GM08714 (cell line): ENCODE data around the gene P2RY11.

Experiments
- H3K4me3 ChIP-seq: fragments of 200-500 bp; sonication (Bioruptor generic); 2 replicates; pipeline ENCODE4 v1.5.1; 2014; ENCODE audit warnings: mild to moderate bottlenecking, low read length, inconsistent platforms
- ZNF274 ChIP-seq: IDR thresholded peaks from 2 replicates; pipeline ENCODE4 v1.6.1; 2012; ENCODE audit warnings: mild to moderate bottlenecking, low read depth, low read length

P2RY11 gene

DNA sequence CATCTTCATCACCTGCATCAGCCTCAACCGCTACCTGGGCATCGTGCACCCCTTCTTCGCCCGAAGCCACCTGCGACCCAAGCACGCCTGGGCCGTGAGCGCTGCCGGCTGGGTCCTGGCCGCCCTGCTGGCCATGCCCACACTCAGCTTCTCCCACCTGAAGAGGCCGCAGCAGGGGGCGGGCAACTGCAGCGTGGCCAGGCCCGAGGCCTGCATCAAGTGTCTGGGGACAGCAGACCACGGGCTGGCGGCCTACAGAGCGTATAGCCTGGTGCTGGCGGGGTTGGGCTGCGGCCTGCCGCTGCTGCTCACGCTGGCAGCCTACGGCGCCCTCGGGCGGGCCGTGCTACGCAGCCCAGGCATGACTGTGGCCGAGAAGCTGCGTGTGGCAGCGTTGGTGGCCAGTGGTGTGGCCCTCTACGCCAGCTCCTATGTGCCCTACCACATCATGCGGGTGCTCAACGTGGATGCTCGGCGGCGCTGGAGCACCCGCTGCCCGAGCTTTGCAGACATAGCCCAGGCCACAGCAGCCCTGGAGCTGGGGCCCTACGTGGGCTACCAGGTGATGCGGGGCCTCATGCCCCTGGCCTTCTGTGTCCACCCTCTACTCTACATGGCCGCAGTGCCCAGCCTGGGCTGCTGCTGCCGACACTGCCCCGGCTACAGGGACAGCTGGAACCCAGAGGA, 2.6 kb downstream of the P2RY11 start:
- no peak overlapping the region for H3K4me3 ChIP-seq
- TF ChIP-seq ZNF274 = no peak

DNA sequence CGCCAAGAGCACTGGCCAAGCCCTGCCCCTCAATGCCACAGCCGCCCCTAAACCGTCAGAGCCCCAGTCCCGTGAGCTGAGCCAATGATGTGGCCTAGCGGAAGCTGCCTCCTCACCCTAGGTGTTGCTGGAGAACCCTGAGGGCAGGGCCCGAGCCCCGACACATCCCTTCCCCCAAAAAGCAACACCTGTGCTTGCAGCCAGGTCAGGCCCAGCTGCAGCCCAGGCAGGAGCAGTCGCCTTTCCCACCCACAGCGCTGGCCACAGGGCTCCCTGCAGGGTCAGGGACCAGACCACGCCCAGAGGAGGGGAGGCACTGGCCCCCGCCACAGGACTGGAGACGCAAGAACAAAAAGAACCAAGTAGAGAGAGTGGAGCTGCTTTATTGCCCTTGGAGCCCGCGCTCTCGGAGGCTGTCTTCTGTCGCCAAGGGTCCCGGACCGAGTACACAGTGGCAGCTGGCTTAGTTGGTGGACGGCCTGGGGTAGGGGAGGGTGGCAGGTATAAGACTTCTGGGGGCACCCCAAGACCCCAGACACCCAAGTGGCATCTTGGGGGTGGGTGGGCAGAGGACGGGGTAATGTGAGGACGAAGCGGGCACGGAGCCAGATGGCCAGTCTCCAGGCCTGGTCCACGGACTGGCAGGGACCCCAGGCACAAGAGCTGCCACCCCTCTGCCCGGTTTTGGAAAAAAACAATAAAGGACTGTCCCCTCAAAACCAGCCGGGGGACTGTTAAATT, 3.3 kb downstream of the P2RY11 start:
- H3K4me3 ChIP-seq = no peak overlapping the region
- no peak for TF ChIP-seq ZNF274

GRCh38 chr19:10115392-10116084, 4.0 kb downstream of the P2RY11 start:
- TF ChIP-seq ZNF274 = no peak
- H3K4me3 ChIP-seq = no peak overlapping the region

DNA sequence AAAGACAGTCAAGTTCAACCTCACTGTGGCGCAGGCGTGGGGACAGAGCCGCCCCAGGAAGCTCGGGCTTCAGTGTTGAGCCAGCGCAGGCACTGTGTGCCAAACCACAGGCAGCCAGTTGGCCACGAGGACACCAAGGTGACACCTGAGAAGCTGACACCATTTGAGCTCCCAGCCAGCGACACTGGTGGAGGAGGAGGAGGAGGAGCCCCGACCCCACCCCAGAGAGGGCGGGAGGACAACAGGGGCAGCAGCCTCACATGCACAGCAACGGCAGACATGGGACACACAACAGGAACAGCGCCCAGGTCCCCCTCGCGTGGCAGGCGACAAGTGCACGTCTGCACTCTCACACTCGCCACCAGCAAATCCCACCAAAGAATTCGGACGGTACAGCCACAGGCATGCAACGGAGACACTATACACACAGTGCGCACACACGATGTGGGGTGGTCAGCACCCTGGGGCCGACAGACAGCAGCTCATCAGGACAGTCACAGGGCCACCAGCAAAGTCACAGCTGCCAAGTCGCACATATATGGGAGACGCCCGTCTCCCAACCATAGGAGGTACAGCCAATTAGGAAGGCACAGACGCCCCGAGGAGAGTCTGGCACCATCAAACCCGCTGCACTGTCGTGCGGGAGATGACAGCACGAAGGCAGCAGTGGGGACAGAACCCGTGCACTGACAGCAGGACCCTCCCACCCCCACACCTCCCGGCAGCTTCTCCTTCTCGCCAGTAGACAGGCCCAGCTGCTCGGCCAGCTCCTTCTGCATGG, 4.8 kb downstream of the P2RY11 start:
- no peak overlapping the region for H3K4me3 ChIP-seq
- no peak for TF ChIP-seq ZNF274

DNA sequence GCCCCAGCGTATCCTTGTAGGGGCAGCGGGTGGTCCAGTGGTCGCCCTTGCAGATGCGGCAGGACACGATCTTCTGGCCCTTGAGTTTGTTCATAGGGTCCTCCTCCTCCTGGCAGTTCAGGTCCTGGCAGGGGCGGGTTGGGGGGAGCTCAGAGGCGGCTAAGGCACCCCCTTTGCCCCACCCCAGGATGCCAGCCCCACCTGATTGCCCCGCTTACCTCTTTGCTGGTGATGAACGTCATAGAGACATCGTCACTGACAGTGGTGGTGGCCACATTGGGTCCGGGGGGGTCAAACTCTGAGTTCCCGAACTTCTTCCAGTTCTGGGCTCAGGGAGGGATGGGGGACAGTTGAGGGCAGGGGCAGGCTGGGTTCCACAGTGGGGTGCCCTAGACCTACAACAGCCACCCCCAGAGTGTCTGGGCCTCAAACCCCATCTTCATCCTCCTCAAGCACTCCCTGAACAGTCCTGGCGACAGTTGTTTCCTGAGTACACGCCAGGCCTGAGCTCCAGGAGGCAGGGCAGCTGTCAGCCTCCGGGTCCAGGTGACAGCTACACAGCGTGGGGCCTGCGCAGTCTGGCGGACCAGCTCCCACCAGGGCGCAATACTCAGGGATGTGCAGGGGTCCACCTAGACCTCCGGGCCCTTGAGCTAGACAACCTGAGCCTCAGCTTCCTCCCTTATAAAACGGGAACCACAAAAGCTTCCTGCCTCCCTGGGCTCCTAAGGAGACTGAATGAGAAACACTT, 5.5 kb downstream of the P2RY11 start:
- no peak for TF ChIP-seq ZNF274
- H3K4me3 ChIP-seq = no peak overlapping the region

DNA sequence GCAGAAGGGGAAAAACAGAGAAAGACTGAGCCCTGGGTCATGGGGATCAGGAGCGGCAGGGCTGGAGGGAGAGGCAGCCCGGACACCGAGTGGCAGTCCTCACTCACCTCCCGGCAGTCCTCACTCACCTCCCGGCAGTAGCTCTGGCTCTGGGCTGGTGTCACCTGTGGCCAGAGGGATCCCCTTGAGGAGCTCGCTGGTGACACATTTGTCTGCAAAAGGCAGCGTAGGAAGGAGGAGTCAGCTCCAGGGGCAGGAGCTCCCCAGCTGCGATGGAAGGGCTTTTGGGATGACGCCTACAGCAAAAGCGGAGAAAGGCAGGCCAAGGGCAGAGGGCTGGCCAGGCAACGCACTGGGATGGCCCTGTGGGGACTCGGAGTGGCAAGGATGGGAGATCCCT, 7.5 kb downstream of the P2RY11 start:
- no peak for TF ChIP-seq ZNF274

GRCh38 chr19:10120538-10121189, 9.2 kb downstream of the P2RY11 start:
- no peak for TF ChIP-seq ZNF274
- no peak overlapping the region for H3K4me3 ChIP-seq

More for the DNA sequence above, 7.5 kb downstream of the P2RY11 start:
- peak overlapping the region; percentile 93 for H3K4me3 ChIP-seq

DNA sequence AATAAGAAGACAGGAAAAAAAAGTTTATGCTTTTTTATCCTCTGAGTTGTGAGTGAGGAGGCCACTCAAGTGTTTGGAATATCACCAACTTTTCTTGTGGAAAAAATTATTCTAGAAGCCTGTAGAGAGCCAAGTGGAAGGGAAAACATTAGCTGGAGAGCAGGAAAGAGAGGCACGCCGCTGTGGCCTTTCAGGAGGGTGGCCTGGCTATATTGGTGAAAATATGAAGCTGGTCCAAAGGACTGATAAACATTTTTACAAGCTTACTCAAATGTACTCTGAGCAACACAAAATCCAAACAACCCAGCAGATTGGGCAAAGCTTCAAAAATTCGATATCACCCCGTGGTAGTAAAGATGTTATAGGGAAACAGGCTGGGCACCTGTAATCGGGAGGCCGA, 10.6 kb downstream of the P2RY11 start:
- TF ChIP-seq ZNF274 = no peak
- H3K4me3 ChIP-seq = no peak overlapping the region

DNA sequence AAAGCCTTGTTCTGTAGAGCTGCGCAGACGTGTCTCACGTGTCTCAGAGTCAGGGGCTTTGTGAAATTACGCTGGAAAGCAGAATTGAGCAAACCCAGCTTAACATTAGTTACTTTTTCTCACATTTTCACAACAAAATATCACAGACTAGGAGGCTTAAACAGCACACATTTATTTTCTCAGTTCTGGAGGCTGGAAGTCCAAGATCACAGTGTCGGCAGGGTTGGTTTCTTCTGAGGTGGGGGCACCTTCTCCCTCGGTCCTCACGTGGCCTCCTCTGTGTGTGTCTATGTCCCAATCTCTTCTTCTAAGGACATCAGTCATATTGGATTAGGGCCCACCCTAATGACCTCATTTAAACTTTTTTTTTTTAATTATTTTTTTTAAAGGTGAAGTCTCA, 12.9 kb downstream of the P2RY11 start:
- TF ChIP-seq ZNF274 = no peak
- H3K4me3 ChIP-seq = no peak overlapping the region

DNA sequence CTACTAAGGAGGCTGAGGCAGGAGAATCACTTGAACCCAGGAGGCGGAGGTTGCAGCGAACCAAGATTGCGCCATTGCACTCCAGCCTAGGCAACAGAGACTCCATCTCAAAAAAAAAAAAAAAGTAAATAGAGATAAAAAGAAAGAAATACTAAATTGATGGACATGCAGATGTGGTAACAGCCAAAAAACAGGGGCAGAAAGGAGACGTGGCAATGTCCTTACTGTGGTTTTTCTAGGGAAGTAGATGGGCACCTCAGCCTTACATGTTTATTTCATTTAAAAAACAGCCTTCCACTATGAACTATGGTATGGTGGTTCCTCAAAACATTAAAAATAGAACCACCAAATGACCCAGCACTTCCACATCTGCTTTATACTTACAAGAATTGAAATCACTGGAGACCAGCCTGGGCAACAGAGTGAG, 14.7 kb downstream of the P2RY11 start:
- no peak for TF ChIP-seq ZNF274
- no peak overlapping the region for H3K4me3 ChIP-seq

DNA sequence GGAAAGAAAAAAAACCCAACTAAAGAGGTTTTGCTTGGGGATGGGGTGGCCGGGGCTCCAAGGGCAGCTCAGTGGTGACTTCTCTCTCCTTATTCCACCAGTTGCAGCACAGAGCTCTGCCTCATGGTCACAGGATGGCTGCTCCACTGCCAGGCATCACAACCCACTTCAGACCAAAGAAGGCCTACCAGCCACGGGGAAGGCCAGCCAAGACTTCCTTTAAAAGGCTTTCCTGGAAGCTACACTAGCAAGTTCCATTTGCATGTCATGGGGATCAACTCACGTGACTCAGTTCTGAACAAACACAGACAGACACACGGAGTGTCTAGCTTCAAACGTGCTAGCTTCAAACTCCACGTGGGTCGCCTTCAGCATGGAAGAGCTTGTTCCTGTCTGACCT, 21.4 kb downstream of the P2RY11 start:
- no peak overlapping the region for H3K4me3 ChIP-seq
- TF ChIP-seq ZNF274 = no peak

DNA sequence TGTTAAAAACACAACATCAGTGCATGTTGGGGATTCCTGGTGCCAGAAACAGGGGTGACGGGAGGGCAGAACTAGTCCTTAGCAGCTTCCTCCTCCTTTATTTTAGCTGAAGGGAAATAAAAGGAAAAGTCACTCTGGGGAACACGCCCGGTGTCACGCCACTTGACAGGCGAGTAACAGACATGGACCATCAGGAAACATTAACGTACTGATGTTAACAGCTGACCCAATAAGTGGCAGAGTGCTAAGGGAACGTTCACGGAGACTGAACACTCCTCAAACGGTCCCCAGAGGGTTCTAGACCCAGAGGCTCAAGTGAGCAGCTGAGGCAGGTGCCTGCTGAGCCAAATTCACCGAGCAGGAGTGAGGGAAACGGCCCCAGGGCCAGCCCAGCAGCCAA, 22.1 kb downstream of the P2RY11 start:
- no peak overlapping the region for H3K4me3 ChIP-seq
- TF ChIP-seq ZNF274 = no peak

- TF ChIP-seq ZNF274 = no peak
- H3K4me3 ChIP-seq = no peak overlapping the region
These were observed 22.5 kb downstream of the P2RY11 start for GRCh38 chr19:10134040-10134439.
